Lower lobe of right lung (tissue), 2 donors: ENCODE results near the gene TRPV6. TPM values are rescaled to one million over a fixed set of nuclear protein-coding genes. Genes with fewer than 3 reads are reported as not detected.
A peak's percentile ranks its signal among the peaks of the same experiment; 100 is the strongest.

Experiments used
- ATAC-seq, 2 donors: fragments of 200-7000 bp; cut with Tn5 transposase; one replicate each; pipeline ENCODE4 v1.9.1; 2020 to 2022; ENCODE audit warnings: mild to moderate bottlenecking in 2 of 2, moderate library complexity in 2 of 2
- DNase-seq: peaks from one replicate; pipeline ENCODE4 v3.0.0-alpha.2; 2020
- H3K27ac ChIP-seq: fragments of 200-600 bp; one replicate; pipeline ENCODE4 v1.8.0; 2022
- H3K27me3 ChIP-seq: fragments of 200-600 bp; one replicate; pipeline ENCODE4 v1.8.0; 2022; ENCODE audit warnings: low read depth
- H3K36me3 ChIP-seq: fragments of 200-600 bp; one replicate; pipeline ENCODE4 v1.8.0; 2022; ENCODE audit warnings: mild to moderate bottlenecking
- H3K4me1 ChIP-seq: fragments of 200-600 bp; one replicate; pipeline ENCODE4 v1.8.0; 2022
- H3K4me3 ChIP-seq: fragments of 200-600 bp; one replicate; pipeline ENCODE4 v1.8.0; 2022; ENCODE audit warnings: mild to moderate bottlenecking
- H3K9me3 ChIP-seq: fragments of 200-600 bp; one replicate; pipeline ENCODE4 v1.8.0; 2022
- intact Hi-C: fragments of 100-400 bp; cut with DNase I; formaldehyde crosslinking; loops from one replicate; pipeline ENCODE4 v1.11.0; 2022
- total RNA-seq: library from RNA; stranded (reverse); fragmentation: NEBNext Ultra II Directional; extraction: Animal tissue kit (Norgen Biotek cat#: 25700); gene quantifications from one replicate; pipeline ENCODE4 v1.2.1, GENCODE V29; 2021
- TF ChIP-seq, protein P1 (sequence below): fragments of 200-600 bp; IDR thresholded peaks from one replicate; pipeline ENCODE4 v1.8.0; 2022; ENCODE audit warnings: antibody characterized with exemption, mild to moderate bottlenecking
- donor health status: DM: no; HTN: yes; CAD: no; lungs with severe emphysema.

Gene TRPV6
- total RNA-seq, 1 donor from 2014 or later: 0.21 TPM

DNA sequence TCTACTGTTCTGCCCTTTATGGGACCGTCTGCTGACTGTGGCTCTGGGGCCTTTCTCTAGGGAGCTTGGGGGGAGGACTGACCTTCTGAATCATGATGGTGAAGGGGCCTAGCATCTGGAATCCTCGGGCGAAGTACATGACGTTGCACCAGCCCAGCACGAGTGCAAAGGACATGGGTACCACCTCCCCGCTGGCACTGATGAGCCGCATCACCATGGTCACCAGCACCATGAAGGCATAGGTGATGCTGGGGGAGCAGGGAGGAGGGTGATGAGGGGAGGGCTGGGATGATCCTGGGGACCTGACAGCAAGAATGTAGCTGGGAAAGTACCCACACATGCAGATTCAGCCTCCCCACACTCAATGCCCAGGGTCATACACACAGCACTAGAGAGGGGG lies 11.1 kb downstream of the TRPV6 start:
- Histone ChIP-seq H3K36me3 (no peaks in the 10 kb centered on the region), H3K4me3 (no peak overlapping the region), H3K4me1 (no peaks in the 10 kb centered on the region), H3K27ac (no peak overlapping the region), H3K9me3 (no peaks in the 10 kb centered on the region), H3K27me3 (no peaks in the 10 kb centered on the region)
- intact Hi-C loops: no loop called here
- no peak for DNase-seq
- TF ChIP-seq, protein P1, sequence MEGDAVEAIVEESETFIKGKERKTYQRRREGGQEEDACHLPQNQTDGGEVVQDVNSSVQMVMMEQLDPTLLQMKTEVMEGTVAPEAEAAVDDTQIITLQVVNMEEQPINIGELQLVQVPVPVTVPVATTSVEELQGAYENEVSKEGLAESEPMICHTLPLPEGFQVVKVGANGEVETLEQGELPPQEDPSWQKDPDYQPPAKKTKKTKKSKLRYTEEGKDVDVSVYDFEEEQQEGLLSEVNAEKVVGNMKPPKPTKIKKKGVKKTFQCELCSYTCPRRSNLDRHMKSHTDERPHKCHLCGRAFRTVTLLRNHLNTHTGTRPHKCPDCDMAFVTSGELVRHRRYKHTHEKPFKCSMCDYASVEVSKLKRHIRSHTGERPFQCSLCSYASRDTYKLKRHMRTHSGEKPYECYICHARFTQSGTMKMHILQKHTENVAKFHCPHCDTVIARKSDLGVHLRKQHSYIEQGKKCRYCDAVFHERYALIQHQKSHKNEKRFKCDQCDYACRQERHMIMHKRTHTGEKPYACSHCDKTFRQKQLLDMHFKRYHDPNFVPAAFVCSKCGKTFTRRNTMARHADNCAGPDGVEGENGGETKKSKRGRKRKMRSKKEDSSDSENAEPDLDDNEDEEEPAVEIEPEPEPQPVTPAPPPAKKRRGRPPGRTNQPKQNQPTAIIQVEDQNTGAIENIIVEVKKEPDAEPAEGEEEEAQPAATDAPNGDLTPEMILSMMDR: no peak
- no peak for ATAC-seq

DNA sequence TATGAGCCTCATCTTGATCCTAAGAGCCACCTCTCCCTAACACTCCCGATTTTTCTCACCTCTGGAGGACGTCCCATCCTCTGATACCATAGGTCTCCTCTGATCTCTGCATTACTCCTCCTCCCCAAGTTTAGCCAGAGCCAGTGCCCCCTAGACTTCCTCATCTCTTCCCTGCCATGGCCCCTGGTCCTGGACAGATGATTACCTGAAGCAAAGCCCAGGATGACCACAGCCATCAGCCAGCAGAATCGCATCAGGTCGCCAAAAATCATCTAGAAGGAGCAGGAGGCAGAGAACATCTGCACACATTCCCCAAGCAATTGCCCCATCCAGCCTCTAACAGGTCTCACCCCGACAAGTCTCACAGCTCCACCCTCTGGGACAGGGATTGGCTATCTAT lies 11.7 kb downstream of the TRPV6 start:
- no peaks in the 10 kb centered on the region for H3K9me3 ChIP-seq
- intact Hi-C loops: no loop called here
- no peak overlapping the region for H3K4me3 ChIP-seq
- H3K4me1 ChIP-seq: no peaks in the 10 kb centered on the region
- no peak overlapping the region for H3K27ac ChIP-seq
- no peaks in the 10 kb centered on the region for H3K36me3 ChIP-seq
- ATAC-seq: no peak
- no peak for DNase-seq
- TF ChIP-seq, protein P1: no peak
- H3K27me3 ChIP-seq: no peaks in the 10 kb centered on the region

DNA sequence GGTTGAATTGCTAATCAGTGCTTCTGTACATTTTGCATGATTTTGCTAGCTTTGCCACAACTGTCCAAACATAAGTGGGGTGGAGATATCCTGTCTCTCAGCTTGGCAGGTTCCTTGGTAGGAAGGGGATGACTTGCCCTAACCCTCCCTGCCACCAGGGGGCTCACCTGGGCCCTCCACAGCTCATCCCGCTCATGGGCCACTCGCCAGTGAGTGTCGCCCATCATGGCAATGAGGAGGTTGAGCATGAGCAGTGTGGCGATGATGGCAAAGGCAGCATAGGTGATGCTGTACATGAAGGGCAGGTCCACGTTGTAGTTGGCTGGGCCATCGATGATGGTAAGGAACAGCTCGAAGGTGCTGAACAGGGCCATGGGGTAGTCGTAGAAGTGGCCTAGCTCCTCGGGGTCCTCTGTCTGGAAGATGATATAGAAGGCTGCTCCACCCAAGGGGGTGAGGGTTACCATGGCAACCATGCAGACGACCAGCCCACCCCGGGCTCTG lies 12.2 kb downstream of the TRPV6 start:
- H3K36me3 ChIP-seq: no peaks in the 10 kb centered on the region
- no peaks in the 10 kb centered on the region for H3K4me1 ChIP-seq
- TF ChIP-seq, protein P1: peak; percentile 48
- DNase-seq (no peak), ATAC-seq (peak in 1 of 2 donors; percentile 37)
- H3K27ac ChIP-seq: no peak overlapping the region
- H3K4me3 ChIP-seq: no peak overlapping the region
- no peaks in the 10 kb centered on the region for H3K27me3 ChIP-seq
- intact Hi-C loops: no loop called here
- no peaks in the 10 kb centered on the region for H3K9me3 ChIP-seq

DNA sequence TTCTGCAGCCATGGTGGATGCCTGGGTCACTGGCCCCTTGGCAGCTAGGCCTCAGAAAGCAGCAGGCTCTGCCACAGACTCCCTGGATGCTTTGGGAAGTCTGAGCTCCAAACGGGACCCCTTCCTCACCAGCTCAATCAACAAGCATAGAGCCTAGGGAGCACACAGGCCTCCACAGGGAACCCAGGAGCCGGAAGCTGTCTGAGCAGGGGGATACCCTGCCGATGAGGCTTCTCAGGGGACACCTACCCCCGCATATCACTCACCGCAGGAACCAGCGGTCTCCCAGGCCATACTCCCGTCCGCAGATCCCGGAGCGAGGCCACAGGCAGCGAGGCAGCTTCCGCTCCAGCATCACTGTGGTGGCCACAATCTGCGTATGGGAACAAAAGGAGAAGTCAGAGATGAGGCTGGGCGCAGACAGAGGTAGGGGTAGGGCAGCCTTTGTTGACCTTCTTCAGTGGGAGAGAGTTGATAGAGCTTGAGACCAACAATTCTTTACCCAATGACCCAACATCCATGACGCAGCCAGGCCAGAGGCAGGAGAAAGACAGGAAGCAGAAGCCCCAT lies 13.4 kb downstream of the TRPV6 start:
- no peak for DNase-seq
- H3K4me1 ChIP-seq: no peaks in the 10 kb centered on the region
- TF ChIP-seq, protein P1: no peak
- H3K36me3 ChIP-seq: no peaks in the 10 kb centered on the region
- no peaks in the 10 kb centered on the region for H3K27me3 ChIP-seq
- H3K27ac ChIP-seq: no peak overlapping the region
- intact Hi-C loops: no loop called here
- no peak for ATAC-seq
- no peaks in the 10 kb centered on the region for H3K9me3 ChIP-seq
- H3K4me3 ChIP-seq: no peak overlapping the region

DNA sequence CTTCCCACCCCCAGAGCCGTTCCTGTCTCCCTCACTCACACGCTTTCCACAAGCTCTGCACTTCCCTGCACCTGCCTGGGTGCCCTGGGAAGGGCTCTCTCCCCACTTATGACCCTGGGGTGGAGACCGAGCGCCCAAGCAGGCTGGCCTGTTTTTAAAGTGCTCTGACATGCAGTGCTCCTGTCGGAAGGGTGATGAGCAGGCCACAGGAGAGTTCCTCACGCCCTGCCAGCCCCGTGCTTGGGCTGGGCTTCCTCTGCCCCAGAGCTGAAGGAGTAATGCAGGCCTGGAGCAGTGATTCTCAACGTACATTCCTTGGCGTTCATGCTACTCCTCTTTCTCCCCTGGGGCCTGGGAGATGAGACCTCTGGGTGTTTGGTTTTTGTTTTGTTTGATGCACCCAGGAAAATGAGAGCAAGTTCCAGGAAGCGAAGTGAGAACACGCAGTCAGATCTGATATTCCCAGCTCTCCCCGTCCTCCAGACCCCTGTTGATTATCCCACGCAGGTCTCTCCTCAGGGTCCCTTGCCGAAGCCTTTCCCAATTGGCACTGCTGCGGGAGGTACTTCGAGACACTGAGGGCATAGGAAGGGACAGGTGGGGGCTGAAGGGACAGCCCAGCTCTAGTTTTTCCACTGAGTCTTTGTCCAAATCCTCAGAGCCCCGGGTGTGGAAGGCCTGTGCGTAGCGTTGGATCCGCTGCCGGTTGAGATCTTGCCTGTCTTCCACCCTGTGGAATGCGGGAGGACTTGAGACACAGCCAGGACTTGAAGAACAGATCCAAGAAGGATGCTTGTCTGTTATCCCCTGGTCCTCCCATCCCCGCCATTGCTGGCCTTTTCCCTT lies 14.1 kb downstream of the TRPV6 start:
- no peaks in the 10 kb centered on the region for H3K27me3 ChIP-seq
- TF ChIP-seq, protein P1: no peak
- intact Hi-C loops: no loop called here
- H3K4me1 ChIP-seq: no peaks in the 10 kb centered on the region
- H3K9me3 ChIP-seq: no peaks in the 10 kb centered on the region
- DNase-seq: no peak
- no peak for ATAC-seq
- no peaks in the 10 kb centered on the region for H3K36me3 ChIP-seq
- H3K27ac ChIP-seq: no peak overlapping the region
- no peak overlapping the region for H3K4me3 ChIP-seq
